GM19099 (cell line): Measurements from ENCODE around the gene SLAMF7.

Source experiments
- POLR2A ChIP-seq: IDR thresholded peaks from 3 replicates; pipeline ENCODE4 v1.6.1; 2011; ENCODE audit warnings: low read depth; ENCODE audit not compliant: insufficient read length; ENCODE audit errors: extremely low read depth

The SLAMF7 gene

DNA sequence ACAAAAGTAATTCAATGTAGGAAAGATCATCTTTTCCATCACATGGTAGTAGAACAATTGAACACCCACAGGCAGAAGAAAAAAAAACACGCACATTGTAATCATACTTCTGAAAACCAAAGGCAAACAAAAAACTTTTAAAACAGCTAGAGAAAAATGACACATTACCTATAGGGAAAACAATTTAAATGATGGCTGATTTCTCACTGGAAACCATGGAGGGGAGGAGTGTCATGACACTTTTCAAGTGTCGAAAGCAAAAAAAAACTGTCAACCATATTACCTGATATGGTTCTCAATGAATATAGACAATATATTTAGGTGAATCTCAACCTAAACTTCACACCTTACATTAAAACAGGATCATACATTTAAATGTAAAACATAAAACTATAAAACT, 776 bp upstream of the SLAMF7 start:
- TF ChIP-seq POLR2A = no peak

DNA sequence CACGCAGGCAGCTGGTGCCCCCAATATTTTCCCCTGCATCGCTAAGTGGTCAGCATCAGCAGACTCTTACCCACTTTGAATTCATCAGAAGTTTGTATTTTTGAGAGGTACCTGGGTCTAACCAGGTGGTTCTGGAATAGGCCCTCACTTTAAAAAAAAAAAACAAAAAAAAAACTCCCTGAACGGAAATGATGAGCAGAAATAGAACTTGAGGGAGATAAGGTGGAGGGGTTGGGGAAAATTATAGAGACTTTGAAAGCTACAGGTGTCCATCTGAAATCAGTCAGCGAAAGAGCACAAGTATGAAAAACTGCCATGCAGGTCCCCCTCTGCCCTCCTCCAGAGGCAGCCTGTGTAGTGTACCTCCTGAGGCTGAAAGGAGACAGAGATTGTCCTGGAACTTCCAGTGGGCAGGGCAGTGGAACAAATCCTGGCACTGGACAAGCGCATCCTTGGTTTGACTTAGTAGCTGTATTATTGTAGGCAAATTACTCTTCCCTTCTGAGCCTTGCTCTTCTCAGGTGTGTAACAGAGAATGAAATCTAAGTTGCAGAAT, 1.2 kb downstream of the SLAMF7 start:
- TF ChIP-seq POLR2A = peak; percentile 31

DNA sequence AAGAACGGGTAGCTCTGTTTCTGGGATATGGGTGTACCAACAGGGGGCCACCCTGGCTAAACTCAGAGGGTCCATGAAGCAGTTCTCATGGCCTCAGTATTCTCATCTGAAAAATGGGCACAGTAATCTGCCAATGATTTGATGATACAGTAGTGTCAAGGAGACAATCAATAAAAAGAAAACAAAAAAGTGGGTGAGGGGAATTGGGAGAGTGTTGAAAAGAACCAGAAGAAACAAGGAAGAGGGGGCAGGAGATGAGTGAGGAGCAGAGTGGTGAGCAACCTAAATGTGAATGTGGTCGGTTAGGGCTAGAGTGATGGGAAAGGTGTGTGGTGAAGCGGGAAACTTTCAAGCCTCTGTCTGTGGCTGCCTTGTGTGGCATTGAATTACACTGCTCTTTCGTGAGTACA, 2.0 kb downstream of the SLAMF7 start:
- no peak for TF ChIP-seq POLR2A

DNA sequence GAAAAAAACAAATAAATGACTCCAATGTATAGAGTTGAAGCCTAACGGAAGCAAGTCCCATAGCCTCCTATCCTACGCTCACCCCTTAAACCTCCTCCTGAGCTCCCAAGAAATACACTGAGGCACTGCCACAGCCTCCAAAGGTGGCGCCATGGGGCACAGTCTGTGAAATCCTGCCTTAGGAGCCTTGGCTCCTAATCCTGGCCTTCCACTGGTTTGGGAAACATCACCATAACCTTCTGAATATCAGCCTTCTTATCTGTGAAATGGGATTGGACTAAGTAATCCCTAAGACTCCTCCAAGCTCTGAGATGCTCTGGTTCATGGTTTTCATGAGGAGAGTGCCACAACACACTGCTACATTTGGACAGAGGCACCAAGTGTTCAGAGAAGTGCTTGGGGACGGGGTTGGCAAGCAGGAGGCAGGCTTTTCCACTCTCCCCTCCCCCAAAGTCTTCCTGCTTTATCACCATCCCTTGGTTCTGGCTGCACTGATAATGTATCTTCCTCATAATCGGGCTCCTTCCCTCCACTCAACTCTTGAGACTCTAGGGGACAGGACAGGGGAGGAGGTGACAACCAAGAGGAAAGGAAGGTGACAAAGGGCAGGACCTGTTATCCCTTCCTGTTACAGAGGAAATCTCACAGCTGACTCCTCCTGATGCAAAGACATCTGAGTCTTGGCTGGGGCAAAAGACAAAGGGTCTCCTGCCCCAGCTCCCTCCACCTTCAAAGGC, 2.7 kb downstream of the SLAMF7 start:
- TF ChIP-seq POLR2A = peak; percentile 36

DNA sequence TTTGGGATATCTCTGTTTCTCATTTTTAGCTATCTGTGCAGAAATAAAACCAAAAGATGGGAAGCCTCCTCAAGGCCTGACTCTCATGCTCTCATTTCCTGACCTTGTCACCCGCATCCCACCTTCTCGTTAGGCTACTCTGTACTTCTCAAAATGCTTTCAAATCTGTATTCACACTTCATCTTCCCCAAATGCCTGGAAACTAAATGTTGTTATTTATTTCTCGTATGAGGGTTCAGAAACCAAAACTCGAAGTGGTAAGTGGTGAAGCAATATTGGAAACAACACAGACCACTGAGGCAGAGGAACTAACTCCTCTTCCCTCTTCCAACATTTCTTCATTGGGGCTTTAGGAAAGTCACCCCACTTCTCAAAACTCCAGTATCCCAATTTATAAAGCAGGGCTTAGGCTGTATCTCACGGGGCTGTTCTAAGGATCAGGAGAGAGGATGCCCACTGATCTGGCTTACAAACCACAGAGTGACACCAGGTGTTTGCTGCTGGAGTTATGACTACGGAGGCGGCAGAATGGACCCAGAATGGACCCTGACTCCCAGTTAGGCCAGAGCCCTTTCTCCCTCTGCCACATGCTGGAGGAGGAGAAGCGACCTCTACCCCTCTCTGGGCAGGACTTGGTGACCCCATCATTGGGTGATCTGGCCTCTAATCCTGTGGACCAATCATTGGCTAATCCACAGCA, 3.5 kb downstream of the SLAMF7 start:
- TF ChIP-seq POLR2A = no peak

DNA sequence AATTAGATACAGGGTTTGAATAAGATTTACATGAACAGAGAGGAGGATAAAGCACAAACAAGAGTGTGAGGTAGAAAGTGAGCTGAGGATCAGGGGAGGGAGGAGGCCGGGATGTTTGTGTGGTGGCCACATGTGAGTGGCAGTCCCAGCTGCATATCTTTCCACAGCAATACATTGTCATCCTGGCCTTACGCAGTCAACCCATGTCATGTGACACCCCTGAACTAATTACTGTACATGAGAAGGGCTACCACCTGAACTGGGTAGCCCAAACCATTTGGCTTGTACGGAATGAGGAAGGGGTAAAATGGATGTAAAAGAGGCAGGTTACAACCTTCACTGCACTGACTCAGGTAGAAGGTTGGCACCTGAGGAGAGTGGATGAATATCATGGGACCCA, 4.2 kb downstream of the SLAMF7 start:
- TF ChIP-seq POLR2A = no peak

DNA sequence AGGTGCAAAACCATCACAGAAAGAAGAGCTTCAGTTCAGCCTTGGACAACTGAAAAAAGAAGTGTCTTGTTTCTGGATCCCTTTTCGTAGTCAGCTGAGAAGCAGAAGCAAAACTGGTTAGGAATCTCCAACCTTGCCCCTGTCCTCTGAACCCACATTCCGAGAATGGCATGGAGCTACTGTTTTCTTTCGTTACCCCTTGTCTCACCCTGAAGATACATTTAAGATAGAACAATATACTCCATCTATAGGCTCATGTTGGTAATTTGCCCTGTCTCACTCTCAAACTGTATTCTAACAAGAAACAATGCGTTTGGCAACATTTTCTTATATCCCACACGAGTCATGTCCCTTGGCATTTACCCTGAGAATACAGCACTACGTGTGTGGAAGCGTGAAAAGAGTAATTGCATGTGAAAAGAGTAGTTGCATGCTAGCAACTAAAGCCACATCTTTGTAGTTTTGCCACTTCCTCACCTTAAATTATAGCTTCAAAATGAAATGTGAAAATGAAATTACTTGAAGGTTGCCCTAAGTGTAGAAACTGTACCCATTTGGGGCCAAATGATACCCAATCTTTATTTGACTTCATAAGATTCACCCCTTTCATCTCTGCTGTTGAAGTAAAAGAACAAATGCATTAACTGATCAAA, 5.3 kb downstream of the SLAMF7 start:
- TF ChIP-seq POLR2A = no peak

DNA sequence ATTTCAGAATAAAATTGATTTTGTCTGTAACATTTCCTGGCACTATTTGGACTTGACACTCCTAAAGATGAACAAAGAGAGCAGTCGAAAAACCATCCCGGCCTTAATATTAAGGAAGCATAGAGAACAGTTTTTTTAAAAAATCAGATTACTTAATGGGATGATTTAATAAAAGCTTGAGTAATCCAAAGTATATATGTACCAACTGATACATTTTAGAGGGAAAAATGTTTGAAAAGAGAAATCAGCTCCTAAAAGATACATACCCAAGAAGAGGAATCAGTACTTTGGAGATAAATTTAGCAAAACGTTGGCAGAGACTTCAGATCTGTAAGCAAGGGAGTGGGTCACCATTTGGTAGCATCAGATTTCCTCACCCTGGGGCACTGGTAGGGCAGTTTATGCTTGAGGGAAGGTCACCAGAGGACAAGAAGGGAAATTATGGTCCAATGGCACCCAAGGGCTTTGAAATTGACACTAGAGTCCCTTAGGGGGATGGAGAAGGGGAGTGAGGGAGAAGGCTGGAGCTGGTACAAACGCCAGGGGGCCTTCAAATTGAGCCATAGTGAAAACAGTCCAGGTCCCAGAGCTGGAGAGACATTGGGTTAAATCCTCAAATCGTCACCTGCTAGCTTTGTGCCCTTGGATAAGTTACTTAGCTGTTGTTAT, 5.9 kb downstream of the SLAMF7 start:
- peak; percentile 10 for TF ChIP-seq POLR2A

DNA sequence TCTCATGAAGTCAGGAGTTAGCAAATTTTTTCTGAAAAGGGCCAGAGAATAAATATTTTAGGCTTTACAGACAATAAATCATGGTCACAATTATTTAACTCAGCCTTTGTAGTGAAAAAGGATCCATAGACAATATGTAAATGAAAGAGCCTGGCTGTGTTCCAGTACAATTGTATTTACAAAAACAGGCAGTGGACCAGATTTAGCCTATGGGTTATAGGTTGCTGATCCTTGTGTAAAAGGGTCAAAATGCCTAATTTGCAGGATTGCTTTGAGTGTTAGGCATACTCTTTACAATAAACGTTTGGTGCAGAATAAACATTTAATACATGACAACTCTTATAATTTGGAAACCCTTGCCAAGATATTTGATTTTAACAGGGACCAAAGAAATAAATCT, 6.5 kb downstream of the SLAMF7 start:
- peak; percentile 9 for TF ChIP-seq POLR2A

DNA sequence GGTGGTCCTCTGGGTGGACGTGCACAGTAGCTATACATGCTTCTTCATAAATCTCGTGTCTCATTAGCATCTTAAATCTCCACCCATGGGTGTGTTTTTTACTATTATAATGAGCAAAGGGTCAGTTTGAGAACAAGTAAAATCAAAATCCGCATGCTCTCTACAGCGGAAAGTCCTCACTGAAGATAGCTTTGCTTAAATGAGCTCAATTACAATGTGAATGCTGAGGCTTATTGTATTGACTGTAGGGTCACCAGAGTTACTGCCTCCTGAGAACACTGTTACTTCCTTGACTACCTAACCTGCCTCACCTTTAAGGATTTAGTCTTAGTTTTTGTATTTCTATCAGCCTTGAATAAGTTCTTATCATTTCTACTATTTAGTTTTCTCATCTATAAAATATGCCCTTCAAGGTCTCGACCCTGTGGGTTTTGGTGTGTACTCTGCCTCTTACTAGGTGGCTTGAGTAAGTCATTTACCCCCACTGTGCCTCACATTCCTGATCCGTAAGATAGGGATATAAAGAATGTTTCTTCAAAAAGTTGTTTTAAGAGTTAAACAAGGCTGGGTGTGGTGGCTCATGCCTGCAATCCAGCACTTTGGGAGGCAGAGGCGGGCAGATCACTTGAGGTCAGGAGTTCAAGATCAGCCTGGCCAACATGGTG, 7.9 kb downstream of the SLAMF7 start:
- TF ChIP-seq POLR2A = no peak

DNA sequence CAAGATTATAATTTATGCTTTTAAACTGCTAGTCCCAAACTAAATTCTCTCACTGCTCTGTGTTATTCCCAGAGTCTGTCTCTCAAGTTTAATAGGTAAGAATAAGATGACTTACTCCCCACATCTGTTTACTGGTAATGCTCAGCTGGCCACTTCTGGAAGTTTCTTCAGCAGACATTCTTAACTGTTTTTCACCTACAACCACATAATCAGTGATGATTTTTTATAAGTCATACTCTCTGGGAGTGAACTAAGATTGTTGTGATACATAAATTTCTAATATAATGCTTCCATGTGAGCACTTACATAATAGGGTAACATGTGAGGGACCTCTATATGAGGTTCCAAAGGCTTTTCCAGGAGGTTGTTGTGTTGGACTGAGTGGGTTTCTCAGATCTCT, 8.7 kb downstream of the SLAMF7 start:
- TF ChIP-seq POLR2A = no peak

DNA sequence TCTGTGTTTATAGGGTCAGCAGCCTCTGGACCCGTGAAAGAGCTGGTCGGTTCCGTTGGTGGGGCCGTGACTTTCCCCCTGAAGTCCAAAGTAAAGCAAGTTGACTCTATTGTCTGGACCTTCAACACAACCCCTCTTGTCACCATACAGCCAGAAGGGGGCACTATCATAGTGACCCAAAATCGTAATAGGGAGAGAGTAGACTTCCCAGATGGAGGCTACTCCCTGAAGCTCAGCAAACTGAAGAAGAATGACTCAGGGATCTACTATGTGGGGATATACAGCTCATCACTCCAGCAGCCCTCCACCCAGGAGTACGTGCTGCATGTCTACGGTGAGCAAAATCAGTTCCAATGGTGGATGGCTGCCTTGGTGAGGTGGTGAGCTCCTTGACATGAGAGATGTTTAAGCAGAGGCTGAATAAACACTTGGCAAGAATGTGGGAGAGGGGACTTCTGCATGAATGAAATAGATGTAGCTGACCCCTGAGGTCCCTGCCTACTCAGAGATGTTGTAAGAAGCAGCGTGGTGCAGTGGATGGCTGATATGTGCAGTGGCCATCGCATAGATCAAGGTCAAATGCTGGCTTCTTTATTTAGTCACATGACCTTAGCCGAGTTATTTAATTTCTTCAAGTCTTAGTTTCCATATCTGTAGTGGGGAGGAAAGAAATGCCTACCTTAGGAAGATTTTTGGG, 9.3 kb downstream of the SLAMF7 start:
- no peak for TF ChIP-seq POLR2A

DNA sequence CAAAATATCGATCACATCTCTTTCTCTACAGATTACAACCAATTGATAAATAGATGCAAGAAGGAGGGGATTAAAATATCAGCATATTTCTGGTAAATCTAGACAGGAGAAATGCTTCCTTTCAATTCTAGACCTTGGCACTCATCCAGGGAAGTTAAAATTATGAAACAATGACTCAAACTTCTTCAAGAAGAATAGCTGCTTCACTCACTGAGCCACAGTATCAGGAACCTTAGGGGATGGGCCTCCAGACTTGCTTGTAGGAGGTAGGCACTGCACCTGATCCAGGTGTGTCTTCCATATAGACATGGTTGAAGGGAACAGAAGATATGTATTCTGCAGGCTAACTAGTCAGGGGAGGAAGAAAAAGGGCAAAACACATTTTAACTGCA, 9.8 kb downstream of the SLAMF7 start:
- no peak for TF ChIP-seq POLR2A

DNA sequence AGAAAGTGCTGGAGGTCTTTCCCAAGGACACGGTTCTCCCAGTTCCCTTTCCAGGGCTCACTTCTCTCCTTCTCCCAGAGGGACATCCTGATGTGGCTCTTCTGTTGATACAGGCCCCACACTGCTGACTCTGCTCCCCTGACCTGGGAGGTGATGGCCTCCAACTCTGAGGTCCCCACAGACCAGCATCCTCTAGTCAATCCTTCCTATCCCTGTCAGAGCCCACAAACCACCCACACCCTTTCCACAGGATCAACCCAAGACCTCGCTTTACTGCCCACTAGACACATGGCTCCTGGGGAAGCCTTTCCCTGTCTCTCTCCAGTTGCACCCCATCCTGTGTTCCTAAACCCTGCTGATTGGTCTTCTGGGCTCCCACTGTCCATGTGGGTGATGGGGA, 11.6 kb downstream of the SLAMF7 start:
- TF ChIP-seq POLR2A = no peak
